GM19023 (cell line): ENCODE results near the gene MYORG.
"Not testable (repeated sequence)": the region's sequence is repeated elsewhere in the genome, so short reads cannot be mapped to it uniquely, and the experiment has no call there.

ENCODE experiments used
- ATAC-seq: cut with Tn5 transposase; IDR thresholded peaks from one replicate; pipeline ENCODE4 v1.9.1; 2021; ENCODE audit warnings: mild to moderate bottlenecking, moderate library complexity; ENCODE audit not compliant: unreplicated experiment

The MYORG gene

DNA sequence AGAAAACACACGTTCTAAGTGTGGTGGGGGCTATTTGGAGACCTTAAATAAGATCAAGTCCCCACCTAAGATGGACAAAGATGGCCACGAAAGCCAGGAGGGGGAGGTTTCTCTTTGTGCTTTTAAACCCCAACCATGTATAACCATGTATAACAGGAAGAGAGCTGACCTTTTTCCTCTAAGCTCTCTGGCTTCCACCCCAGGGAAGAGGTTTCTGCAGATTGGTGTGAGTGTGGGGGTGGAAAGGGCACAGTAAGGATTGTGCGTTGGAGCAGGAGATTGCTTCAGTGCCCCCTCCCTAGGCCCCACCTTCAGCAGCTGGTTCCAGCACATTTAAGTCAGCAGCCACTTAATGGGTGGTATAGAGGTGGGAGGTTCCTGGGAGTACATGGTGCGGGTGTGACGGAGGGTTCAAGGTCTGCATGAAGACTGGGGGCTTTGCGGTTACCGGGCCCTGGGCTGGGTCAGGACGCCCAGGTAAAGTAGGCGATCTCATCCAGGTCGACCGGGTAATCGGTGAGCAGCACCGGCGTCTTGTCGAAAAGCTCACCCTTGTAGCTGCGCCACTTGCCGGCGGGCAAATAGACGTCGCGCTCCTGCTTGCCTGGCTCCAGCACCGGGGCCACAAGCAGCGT is 6.2 kb downstream of the MYORG start:
- ATAC-seq: no peak

DNA sequence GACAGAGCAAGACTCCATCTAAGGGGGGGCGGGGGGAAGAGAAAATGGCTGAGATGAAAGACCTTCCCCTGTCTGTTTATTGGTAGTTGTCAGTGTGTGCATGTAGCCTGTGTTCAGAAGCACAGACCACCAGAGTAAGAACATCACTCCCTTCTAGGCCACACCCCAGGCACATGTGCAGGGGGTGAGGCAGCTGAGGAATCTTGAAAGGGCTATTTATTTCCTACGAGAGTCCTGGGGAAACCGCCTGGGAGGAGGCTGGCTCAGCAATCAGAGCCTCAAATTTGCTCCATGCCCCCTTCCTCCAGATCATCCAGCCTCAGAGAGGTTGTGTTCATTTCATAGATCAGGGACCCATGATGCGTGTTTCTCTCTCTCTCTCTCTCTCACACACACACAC is 7.1 kb downstream of the MYORG start:
- ATAC-seq: no peak

DNA sequence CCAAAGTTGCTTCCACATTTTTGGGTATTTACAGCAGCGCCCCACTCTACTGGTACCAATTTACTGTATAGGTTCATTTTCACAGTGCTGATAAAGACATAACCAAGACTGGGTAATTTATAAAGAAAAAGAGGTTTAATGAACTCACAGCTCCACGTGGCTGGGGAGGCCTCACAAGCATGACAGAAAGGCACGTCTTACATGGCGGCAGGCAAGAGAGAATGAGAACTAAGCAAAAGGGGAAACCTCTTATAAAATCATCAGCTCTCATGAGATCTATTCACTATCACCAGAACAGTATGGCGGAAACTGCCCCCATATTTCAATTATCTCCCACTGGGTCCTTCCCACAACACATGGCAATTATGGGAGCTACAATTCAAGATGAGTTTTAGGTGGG is 7.9 kb downstream of the MYORG start:
- ATAC-seq: not testable (repeated sequence)

DNA sequence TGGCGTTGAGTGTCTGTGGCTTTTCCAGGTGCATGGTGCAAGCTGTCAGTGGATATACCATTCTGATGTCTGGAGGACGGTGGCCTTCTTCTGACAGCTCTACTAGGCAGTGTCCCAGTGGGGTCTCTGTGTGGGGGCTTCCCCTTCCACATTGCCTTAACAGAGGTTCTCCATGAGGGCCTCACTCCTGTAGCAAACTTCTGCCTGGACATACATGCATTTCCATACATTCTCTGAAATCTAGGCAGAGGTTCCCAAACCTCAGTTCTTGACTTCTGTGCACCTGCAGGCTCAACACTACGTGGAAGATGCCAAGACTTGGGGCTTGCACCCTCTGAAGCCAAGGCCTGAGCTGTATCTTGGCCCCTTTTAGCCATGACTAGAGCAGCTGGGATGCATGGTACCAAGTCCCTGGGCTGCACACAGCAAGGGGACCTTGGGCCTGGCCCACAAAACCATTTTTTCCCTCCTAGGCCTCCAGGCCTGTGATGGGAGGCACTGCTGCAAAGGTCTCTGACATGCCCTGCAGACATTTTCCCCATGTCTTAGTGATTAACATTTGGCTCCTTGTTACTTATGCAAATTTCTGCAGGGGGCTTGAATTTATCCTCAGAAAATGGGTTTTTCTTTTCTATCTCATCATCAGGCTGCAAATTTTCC is 8.8 kb downstream of the MYORG start:
- ATAC-seq: not testable (repeated sequence)

DNA sequence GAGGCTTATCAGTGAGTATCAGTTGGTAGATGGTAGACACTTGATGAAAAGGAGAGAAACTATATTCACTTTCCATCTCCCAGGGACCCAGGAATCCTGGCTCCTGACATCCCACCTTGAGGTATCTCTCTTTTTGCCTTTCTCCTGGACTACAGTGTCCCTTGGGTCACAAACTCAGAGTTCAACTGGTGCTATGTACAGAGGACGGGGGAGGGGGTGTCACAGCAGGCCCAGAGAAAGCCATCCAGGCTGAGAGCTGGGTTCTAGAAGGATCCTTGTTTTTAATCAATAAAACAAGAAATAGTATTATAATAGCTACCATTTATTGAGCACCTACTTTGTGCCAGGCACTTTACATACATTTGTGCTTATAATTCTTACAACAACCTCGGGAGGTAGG is 10.3 kb downstream of the MYORG start:
- ATAC-seq: no peak

DNA sequence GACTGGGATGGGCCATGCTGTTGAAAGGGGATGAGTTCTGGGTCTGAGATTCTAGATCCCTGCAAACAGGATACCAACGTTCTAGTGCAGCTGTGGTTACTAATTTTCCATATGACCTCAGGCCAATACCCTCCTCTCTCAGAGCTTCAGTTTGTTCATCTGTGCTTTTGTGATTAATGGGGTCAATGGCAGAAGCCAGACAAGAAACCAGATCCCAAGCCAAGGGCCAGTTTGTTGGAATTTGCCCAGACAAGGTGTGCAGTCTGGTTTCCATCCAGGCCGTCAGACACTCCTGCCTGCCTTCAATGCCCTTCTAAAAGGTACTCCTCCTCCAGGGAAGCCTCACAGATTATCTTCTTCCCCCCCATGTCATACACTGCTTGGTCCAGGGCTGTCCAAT is 11.4 kb downstream of the MYORG start:
- no peak for ATAC-seq

DNA sequence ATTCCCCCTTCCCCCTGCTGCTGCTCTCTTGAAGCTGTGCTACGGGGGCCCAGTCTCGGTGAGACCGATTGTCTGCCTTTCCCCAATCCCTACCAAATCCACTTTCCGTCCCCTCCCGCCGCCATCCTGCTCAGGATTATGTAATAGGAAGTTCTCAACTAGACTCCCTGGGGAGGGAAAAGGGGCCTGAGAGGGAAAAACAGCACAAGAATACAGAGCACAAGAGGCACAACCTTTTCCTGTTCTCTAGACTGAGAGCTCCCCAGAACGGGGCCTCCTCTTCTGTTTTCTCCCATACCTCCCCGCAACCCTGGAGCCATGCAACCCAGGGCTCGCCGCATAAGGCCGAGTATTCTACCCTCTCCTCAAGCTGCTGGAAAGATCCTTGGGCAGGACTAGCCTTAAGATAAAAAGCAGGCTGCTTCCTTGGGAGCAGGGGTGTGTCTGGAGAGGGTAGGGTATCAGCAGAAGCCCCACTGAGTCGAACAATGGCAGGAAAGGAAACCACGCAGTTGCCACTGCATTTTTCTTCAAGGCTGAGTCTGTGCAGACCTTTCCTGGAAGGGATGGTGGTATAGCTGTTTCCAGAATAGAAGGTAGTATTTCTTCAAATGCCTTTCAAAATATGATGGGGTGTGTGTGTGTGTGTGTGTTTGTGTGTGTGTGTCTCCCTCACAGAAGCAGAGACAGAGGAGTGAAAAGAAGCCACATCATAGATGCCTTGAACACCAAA is 12.9 kb downstream of the MYORG start:
- ATAC-seq: no peak

DNA sequence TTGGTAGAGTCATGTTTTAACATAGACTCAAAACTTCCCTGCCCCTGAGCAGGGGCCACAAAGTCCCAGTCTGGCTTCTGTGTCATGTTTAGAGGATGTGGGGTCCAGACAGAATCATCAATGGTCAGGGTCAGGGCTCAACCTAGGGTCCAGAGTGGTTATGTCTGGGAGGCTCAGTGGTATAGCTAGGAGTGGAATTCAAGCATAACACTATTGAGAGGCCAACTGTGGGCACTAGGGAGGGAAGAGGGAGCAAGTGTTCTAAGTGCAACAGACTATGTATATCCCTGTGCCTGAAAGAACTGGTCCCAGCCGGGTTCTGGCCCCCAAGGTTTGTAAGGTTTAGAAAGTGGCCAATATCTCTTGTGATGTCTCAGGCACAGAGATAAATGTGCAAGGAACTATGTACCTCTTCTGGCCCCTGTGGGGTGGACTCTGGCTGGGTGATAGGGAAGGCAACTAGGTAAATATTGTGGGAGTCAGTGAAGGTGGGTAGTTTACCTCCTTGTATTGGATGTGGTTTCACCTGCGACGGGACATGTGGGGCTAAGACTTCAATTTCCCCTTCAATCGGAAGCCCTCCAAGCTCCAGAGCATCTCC is 14.0 kb downstream of the MYORG start:
- no peak for ATAC-seq

DNA sequence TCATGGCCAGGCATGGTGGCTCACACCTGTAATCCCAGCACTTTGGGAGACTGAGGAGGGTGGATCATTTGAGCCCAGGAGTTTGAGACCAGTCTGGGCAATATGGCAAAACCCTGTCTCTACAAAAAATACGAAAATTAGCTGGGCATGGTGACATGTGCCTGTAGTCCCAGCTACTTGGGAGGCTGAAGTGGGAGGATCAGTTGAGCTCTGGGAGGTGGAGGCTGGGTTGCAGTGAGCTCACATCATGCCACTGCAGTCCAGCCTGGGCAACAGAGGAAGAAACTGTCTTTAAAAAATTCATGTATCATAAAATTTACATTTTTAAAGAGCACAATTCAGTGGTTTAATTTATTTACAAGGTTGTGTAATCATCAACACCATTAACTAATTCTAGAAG is 23.7 kb downstream of the MYORG start:
- not testable (repeated sequence) for ATAC-seq

DNA sequence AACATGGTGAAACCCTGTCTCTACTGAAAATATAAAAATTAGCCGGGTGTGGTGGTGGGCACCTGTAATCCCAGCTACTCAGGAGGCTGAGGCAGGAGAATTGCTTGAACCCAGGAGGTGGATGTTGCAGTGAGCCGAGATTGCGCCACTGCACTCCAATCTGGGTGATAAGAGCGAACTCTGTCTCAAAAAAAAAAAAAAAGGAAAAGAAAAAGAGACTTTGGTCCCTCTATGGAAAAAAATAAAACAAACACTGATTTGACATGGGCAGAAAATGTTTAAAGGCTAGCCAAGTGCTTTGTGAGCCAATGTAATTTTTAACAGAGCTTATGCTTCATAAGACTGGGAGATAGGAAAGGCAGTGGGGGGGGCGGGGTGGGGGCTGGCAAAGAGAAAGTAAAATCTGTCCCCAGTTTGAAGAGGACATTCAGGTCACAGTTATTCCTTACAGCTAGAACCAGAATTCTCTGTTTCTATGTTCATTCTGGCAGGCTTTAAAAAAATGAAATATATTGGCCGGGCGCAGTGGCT is 24.5 kb downstream of the MYORG start:
- not testable (repeated sequence) for ATAC-seq

DNA sequence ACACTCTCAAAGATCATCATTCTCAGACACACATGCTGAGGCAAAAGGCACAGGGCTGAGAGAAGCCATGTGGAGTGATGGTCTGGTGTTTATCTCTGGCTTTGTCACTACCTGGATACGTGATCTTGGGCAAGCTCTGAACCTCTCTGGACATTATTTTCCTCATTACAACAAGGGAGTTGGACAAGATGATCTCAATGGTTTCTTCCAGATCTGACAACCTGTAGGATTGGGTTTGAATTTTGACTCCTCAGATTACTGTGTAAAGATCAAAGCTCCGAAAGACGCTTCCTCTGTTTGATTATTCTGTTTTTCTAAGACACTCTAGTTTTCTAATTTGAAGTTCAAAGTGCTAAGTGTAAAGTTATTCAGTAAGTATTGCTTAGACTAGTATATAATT is 27.4 kb downstream of the MYORG start:
- ATAC-seq: no peak

DNA sequence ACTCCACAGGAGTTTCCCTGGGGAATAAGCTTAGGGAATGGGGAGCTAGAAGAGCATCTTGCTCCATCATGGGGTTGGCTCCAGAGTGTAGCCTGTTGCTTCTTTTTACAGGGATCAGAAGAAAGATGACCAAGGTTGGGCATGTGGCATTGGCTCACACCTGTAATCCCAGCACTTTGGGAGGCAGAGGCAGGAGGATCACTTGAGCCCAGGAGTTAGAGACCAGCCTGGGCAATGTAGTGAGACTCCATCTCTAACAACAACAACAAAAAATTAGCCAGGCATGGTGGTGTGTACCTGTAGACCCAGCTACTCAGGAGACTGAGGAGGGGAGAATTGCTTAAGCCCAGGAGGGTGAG is 28.9 kb downstream of the MYORG start:
- ATAC-seq: no peak

DNA sequence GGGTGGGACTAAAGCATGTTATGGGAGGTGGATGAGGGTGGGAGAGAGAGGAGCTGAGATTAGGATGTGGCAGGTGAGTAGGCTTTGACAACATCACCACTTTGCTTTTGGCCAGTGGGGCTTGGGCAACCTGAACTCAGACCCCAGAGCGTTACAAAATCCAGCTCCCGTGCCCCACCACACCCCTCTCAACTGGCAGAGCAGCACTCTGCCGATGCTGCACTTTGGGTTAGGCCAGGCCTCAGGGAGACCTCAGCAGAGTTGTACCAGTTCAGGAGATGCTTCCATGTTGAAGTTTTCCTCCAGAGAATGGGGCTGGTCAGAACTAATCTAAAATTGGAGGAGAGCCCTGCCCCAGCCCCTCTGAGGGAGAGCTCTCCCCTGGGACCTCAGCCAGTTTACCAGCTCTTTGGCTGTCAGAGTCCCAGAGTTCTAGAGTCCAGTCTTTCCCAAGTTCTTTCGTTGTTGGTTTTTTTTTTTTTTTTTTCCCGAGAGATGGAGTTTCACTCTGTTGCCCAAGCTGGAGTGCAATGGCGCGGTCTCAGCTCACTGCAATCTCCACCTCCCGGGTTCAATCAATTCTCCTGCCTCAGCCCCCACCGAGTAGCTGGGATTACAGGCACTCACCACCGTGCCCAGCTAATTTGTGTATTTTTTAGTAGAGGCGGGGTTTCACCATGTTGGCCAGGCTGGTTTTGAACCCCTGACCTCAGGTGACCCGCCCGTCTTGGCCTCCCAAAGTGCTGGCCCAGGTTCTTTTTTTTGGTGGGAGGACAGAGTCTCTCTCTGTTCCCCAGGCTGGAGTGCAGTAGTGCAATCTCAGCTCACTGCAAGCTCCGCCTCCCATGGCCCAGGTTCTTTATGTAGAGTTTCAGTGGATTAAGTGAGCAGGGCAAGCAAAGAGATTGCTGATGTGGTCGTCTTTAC is 29.6 kb downstream of the MYORG start:
- ATAC-seq: no peak

DNA sequence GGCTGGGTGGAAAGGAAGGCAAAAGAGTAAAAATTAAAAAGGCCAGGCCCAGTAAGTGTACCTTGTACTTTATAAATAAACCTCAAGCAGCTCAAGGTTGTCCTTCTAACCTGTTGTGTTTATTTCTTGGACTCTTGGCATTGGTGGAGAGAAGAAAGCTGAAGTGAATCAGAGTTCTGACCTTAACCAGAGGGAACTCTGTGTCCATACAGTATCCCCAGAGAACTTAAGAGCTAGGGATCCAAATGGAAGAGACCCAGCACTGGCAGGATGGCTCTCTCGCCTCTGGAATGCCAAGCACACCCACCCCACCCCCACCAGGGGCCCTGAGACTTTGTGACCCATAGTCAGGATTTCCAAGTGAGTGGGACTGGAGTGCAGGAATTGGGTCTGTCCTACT is 33.1 kb downstream of the MYORG start:
- no peak for ATAC-seq

DNA sequence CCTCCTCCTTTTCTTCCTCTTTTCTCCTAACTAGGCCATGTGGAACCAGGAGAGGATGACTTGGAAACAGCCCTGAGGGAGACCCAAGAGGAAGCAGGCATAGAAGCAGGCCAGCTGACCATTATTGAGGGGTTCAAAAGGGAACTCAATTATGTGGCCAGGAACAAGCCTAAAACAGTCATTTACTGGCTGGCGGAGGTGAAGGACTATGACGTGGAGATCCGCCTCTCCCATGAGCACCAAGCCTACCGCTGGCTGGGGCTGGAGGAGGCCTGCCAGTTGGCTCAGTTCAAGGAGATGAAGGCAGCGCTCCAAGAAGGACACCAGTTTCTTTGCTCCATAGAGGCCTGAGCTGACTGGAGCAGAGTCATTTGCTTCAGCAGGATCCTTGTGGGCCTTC is 33.6 kb downstream of the MYORG start:
- ATAC-seq: no peak

DNA sequence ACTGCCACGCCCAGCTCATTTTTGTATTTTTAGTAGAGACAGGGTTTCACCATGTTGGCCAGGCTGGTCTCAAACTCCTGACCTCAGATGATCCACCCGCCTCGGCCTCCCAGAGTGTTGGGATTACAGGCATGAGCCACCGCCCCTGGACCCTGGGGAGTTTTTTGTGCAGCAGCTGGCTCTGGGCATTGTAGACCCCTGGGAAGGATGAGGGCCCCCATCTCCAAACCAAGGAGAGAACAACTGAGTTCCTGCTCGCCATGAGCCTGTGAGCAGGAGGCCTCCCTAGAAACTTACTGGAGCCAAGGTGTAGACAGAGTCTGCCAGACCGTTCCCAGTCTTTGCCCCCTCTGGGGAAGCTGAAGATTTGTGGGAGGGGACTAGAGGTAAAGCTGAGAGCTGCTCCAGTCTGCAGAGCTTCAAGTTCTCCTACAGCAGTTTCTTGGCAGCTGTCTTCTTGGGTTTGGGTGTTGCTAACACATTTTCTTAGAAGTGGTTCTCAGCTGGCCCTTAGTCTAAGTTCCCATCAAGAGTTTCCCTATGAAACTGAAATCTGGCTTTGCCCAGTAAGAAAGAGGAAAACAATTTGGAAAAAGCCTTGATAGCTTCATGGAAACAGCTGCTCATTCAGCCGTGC is 34.9 kb downstream of the MYORG start:
- ATAC-seq: no peak

DNA sequence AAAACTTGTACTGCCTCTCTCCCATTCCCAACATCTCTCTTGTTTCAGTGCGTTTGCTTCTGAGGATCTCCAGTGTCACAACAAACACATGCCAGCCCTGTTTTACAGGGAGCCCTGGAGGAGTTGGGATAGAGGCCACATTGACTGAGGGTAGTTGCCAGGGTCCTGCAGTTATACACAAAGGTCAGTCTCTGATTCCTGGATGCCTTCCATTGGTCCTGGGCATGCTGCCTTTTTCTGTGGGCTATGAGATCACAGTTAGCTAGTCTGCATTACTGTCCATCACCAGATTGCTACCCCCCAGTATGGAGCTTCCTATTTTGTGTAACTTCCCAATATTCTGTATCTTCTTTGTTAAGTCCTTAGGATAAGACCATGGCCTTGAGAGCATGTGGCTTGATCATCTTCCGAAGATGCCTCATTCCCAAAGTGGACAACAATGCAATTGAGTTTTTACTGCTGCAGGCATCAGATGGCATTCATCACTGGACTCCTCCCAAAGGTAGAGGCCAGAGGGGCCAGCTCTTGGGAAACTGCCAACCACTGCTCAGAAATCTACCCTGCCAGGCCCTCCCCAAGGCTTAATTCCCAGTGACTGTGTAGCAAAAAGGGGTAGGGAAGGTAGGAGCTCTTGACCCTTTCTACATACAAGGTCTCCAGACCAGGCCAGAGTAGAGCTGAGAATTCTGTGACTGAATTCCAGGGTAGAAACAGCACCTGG is 37.9 kb downstream of the MYORG start:
- no peak for ATAC-seq

DNA sequence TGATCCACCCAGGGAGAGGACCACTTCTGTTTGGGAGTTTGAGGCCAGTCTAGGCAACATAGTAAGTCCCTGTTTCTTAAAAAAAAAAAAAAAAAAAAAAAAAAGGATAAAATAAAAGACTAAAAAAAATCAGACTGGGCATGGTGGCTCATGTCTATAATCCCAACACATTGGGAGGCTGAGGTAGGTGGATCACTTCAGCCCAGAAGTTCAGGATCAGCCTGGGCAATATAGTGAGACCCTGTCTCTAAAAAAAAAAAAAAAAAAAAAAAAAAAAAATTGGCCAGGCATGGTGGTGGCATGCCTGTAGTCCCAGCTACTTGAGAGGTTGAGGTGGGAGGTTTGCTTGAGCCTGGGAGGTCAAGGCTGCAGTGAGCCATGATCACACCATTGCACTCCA is 38.6 kb downstream of the MYORG start:
- not testable (repeated sequence) for ATAC-seq

DNA sequence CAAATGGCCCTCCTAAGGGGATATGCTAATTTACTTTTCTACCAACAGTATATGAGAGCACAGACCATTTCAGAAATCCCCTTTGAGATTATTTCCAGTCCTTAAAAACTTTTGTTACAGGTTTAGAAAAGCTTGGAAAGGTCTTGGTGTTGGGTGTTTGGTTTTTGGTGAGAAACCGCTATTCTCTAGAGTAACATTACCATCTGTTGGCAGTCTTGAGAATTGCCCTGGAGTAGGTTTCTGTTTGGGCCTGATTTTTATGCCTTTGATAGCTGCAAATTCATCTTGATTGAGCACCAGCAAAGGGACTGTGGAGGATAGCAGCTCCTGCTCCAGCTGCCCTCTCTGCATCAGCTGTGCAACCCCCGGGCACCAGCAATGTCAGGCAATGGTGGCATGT is 39.3 kb downstream of the MYORG start:
- no peak for ATAC-seq

DNA sequence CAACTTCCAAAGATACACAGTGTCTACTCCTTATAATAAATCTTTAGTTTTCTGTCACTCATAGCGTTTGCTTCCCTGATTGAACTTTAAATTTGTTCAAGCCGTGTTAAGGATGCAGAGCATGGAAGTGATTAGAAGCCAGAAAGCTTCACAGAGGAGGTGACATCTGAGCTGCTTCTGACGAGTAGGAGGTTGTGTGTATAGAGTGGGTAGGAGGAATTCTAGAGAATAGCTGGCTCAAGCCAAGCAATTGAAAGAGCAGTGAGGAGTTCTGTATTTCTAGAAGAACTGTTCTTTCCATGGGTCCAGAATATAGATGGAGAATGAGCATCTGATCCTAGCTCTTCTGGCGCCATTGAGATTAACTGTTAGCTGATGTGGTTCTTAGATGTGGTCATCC is 41.3 kb downstream of the MYORG start:
- ATAC-seq: no peak
